ENCODE measurements around the gene FRMD1.

Gene FRMD1

DNA sequence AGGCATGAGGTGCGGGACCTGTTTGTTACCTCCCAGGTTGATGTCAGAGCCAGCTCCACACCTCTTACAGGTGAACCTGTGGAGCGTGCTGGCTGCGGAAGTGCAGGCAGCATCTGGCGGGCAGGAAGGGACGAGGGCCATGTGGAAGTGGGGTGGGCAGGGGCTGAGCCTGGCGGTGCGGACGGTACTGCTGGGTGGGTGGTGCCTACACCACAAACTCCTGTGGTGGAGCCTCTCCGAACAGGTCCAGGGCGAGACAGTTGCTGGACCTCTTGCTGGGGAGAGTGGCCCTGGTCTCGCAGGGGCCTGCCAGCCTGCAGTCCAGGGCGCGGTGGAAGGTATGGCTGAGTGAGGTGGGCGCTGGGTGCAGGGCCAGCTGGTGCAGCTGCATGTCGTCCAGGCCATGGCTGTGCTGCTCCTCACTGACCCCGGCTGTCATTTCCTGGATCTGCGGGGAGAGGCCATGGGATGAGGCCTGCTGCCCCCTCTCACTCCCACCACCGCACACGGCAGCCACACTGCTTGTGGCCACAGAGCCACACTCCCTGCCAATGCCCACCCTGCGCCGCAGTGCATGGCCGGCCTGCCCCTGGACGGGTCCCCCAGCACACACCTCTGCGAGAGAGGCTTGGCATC, 22.0 kb downstream of the FRMD1 start:
- FAIRE-seq (no peak), DNase-seq (ENCODE audit: low spot score) (no peak)

DNA sequence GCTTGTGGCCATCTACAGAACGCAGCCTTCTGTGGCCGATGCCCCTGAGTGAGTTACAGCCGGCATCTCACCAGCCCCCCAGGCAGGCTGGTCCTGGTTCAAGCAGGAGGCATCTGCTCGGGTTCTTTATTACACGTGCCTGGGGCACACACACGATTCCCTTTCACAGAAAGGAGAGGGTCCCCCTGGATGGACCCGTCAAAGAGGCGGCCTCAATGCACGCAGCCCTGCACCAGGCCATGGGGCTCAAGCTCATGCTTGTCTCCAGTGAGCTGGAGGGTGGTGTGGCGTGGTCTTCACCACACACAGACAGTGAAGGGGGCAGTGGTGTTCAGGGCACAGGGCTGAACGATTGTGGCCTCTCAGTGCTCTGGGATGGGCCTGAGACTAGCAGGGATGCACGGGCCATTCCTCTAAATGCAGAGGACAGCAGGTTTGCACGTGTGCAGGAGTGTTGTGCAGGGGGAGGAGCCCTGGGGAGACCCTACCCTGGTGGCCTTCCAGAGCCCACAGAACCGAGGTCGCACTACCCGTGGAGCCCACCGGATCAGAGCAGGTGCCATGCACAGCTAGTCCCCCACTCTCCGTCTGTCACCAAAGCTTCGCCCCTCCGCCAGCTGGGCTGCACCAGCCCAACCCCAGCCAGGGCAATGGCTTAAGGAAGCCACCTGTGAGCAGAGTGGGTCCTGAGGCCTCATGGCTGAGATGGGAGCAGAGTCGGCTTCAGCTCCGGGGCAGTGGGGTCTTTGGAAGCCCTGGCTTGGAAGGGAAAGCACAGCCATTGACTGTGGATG, 23.1 kb downstream of the FRMD1 start:
- FAIRE-seq: no peak
- DNase-seq (ENCODE audit: low spot score): no peak

DNA sequence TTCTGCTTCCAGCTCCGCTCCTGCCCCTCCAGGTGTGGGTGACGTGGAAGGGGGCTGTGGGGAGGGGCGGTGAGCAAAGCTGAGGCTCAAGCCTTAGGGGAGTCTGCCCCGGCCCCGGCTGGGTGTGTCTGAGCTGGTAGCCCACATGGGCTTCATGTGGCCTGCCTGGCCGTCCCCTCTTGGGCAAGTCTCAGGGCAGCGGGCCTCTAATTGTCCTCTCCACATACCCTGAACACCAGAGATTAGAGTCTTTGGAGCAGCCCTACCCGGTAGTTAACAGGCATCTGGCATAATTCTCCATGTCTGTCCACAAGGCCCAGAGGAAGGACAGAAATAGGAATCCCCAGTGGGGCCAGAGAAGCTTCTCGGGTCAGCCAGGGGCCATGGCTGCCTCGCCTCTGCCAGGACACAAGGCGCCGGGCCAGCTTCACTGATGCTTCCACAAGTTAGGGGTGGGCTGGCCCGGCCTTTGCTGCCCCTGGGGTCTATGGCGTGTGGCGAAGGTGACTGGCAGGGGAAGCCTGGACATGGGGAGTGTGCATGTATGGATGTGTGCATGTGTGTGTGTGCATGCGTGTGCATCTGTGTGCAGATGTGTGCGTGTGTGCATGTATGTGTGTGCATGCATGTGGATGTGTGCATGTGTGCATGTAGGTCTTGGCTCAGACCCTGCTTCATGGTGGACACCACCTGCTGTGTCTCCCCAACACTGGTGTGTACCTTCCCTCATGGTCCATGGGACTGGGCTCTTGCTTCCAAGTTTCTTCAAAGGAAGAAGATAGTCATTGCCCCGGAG, 24.0 kb downstream of the FRMD1 start:
- DNase-seq (ENCODE audit: low spot score) (no peak), FAIRE-seq (no peak)

- DNase-seq (ENCODE audit: low spot score): no peak
- no peak for FAIRE-seq
Measured at GRCh38 chr6:168053957-168054471, 25.0 kb downstream of the FRMD1 start.

- FAIRE-seq (no peak), DNase-seq (ENCODE audit: low spot score) (no peak)
Measured at GRCh38 chr6:168053086-168053956, 25.7 kb downstream of the FRMD1 start.

DNA sequence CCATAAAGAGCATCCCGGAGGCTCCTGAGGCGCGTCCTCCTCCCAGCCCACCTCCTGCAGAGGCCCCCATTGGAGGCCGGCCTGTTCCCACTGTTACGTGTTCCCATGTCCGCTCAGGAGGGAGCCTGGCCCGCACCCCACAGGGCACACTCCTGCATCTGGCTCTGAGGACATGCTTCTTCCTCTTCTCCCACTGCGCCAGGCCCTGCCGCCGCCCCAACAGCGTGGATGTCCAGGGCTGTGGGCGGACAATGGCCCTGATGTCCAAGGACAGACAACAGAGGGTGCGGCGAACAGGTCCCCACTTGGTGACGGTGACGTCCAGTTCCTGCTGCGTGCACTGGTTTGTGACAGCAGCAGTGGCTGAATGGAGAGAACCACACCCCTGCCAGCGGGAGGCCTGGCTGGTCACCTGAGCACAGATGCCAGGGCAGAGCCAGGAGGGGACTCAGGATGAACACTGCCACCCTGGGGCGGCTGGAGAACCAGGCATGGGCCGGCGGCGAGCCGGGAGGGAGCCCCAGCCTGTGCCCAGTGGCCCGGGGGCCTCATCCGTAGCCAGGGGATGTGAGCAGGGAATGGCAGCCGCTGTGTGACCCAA, 26.6 kb downstream of the FRMD1 start:
- FAIRE-seq (no peak), DNase-seq (ENCODE audit: low spot score) (no peak)

GRCh38 chr6:168051648-168052047, 27.4 kb downstream of the FRMD1 start:
- FAIRE-seq: no peak
- DNase-seq (ENCODE audit: low spot score): no peak

DNA sequence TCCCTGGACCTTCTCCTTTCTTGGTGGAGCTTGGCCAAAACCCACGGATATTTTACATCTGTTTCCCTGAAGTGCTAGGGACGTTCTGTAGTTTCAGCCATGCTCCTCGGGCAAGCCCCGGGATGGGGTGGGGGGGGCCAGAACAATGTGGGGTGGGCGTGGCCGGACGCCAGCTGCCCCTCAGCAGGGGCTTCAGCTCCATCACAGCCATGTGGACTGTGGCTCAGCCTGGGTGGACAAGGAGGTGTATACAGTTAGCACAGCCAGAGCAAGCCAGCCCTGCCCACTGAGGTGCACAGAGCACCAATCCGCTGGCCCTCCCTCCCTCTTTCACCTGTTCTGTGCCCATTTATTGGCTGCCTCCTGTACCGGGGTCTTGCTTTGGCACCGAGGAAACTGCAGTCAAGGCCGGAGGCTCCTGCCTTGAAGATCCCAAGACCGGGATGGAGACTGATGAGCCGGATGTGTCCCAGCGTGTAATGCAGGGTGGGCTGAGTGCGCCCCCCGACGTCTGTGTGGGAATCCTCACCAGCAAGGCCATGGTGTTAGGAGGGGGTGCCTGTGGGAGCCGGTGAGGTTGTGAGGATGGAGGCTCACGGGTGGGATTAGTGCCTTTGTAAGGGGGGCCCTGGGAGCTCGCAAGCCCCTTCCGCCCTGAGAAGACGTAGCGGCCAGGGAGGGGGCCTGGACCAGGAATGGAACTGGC, 28.0 kb downstream of the FRMD1 start:
- FAIRE-seq (no peak), DNase-seq (ENCODE audit: low spot score) (no peak)

GRCh38 chr6:168050225-168050880, 28.7 kb downstream of the FRMD1 start:
- FAIRE-seq (no peak), DNase-seq (ENCODE audit: low spot score) (no peak)

- no peak for DNase-seq (ENCODE audit: low spot score)
- no peak for FAIRE-seq
Measured at GRCh38 chr6:168049706-168050224, 29.2 kb downstream of the FRMD1 start.

DNA sequence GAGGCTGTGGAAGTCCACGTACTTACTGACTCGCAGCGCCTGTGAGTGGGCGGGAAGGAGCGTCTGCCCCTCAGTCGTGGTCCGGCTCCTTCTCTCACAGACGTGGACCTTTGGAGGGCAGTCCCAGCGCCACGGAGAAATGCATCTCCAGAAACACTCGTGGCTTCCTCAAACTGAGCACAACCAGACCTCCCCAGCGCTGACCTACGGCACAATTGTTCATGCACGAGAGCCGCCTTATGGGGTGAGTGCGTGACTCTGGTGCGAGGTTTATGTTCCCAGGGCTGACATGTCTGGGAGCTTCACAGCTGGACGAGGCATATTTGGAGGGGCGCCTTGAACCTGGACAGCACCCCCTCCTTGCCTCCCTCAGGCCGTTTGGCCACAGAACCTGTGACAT, 29.7 kb downstream of the FRMD1 start:
- no peak for DNase-seq (ENCODE audit: low spot score)
- no peak for FAIRE-seq

DNA sequence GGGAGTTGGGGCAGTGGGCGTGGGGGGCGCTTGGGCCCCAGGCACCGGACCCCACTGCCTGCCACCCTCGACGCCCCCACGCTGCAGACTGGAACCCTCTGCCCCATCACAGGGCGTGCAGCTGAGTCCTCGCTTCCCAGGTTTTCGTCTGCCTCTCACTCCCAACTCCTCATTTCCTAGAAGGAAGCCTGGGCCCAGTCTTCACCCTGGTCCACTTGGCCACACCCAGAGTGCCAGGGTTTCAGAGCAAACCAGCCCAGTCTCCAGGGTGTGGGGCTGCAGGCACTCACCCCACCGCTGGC, 30.3 kb downstream of the FRMD1 start:
- DNase-seq (ENCODE audit: low spot score): no peak
- no peak for FAIRE-seq

DNA sequence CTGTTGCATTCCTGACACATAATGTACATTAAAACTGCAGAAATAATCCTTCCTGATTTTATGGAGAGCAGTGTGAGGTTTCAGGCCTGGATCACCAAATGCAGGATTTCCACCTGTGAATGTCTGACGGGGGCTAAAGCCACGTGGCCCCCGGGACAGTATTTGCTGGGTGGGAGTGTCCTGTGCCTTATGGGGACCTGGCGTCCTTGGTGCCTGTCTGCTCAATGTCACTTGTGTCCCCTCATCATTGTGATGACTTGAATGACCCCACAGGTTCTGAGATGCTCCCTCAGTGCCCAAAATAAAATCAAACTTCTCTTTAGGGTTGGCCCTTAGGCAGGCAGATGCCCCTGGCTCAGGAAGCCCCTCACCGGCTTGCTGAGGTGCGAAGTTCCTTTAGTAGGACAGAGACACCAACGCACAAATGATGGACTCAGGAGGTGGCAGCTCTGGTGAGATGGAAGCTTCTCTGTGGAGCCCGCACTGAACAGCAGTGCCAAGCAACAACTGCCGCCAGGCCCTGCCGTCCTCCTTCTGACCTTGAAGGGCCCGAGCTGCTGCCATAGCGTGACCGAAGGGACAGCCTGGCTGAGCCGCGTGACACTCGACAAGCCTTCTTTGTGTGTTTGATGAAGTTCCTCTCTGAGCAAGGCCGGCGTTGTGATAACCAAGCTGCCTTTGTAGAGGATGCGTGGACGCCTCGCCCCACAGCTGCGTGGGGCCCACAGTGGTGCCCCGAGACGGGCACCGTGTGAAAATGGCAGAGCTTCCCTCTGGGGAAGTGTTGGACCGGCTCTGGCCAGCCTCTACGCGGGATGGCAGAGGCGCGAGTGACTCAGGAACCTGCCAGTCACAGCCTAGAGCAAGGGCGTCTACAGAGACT, 30.9 kb downstream of the FRMD1 start:
- DNase-seq (ENCODE audit: low spot score) (no peak), FAIRE-seq (no peak)

DNA sequence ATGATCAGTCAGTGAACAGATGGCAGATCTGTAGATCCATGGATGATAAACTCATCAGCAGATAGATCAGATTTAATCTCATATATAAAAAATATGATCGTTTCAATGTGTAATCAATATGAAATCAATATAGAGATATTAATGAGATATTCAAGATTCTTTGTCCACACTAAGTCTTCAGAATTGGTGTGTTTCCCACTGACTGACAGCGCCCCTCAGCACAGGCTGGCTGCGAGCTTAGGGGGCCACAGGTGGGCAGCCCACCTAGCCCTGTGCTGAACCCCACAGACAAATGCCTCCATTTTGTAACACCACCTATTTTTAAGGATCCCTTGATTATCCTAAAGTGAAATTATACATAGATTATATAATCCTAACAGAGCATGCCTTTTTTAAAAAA, 32.3 kb downstream of the FRMD1 start:
- DNase-seq (ENCODE audit: low spot score) (no peak), FAIRE-seq (no peak)

DNA sequence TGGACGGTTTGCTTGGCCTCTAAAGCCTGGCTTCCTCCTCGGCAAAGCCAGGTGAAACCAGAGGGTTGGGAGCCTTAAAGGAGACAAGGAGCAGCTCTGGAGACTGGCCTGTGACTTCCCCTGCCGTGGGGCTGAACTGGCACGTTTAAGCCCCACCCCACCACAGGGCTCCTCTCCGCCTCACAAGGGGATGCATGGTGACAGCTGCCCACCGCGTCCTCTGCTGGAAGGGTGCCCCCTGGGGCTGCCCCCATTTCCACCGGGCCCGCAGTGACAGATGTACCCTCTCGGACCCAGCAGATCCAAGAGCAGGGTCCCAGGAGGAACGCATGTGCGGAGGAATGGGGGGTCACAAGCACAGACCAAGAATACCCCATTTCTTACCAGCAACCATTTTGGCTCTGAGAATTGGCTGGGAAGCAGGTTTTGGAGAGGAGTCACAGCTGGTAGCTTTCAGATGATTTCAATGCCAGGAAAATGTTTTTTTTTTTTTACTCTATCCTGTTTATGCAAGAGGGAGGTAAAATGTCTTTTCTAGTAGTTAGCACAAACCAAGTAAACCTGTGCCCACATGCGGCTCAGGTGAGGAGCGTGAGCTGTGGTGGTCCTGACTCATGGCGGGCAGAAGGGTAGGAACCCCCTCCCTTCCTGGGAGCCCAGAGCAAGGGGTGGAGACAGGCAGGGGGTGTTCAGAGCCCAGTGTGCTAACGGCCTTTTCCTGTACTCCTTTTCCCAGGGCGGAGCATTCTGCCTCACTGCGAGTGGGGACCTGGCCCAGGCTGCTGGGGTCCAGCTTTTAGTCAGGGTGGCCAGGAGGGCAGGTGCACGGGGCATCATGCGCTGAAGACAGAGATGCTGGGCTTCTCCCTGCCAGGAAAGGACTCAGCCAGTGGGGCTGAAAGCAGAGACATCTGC, 33.0 kb downstream of the FRMD1 start:
- FAIRE-seq: no peak
- no peak for DNase-seq (ENCODE audit: low spot score)

GRCh38 chr6:168045141-168045691, 33.8 kb downstream of the FRMD1 start:
- FAIRE-seq: no peak
- DNase-seq (ENCODE audit: low spot score): no peak

DNA sequence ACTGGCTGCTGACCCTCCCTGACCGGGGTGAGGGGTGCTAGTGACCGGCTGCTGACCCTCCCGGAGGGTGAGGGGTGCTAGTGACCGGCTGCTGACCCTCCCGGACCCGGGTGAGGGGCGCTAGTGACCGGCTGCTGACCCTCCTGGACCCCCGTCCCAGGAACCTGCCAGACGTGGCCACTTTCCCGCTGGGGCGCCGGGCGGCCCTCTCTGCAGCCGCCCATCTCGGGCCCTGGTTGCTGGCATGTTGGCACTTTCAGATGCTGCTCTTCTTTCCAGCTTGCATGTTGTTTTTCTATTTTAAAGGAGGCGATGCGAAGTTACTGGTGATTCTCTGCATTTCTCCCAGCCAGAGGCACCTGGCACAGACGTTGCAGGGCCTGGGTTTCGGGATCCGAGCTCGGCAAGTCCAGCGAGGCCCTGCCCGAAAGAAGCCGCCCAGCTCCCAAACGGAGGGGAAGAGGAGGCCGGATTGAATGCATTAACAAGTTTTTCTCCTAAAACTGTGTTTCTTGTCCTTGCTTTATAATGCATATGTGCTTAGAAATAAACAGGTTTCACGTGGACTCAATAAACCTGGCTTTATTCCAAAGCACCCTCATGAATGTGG, 34.4 kb downstream of the FRMD1 start:
- DNase-seq (ENCODE audit: low spot score) (no peak), FAIRE-seq (no peak)
